GM06990 (cell line): ENCODE results near the gene ZNG1A.
"Not testable (repeated sequence)": the region's sequence is repeated elsewhere in the genome, so short reads cannot be mapped to it uniquely, and the experiment has no call there.

ENCODE experiments used
- DNase-seq: peaks from one replicate; pipeline ENCODE4 v3.0.0-alpha.2; 2011; ENCODE audit not compliant: insufficient read length; ENCODE audit errors: extremely low read depth
- H3K27me3 ChIP-seq: replicated peaks from 2 replicates; pipeline ENCODE4 v1.6.0; 2011; ENCODE audit warnings: low read length; ENCODE audit not compliant: control insufficient read depth, insufficient read depth
- H3K36me3 ChIP-seq: 2 replicates; pipeline ENCODE4 v1.5.1; 2011; ENCODE audit warnings: low read length; ENCODE audit not compliant: control insufficient read depth, insufficient read depth
- H3K4me3 ChIP-seq: replicated peaks from 2 replicates; pipeline ENCODE4 v1.5.1; 2011; ENCODE audit warnings: low read depth, mild to moderate bottlenecking, control low read depth, low read length
- TF ChIP-seq, protein P1 (sequence below): IDR thresholded peaks from 2 replicates; pipeline ENCODE4 v1.5.1; 2011; ENCODE audit warnings: low read length, control low read depth, mild to moderate bottlenecking, inconsistent platforms; ENCODE audit not compliant: insufficient read depth, poor library complexity, severe bottlenecking

Gene ZNG1A

GRCh38 chr9:178970-179383, at the start of gene ZNG1A:
Gene ZNG1A, minus strand, starts transcription at chr9:179056. Its CDS starts 87 bp downstream, at chr9:178969.
- DNase-seq, result peak; percentile 9

GRCh38 chr9:227860-228259, 49.0 kb upstream of the ZNG1A start:
- Histone ChIP-seq H3K36me3 (no peaks in the 10 kb centered on the region), H3K27me3 (no peaks in the 10 kb centered on the region), H3K4me3 (no peak overlapping the region)
- DNase-seq, result no peak
- TF ChIP-seq, protein P1, sequence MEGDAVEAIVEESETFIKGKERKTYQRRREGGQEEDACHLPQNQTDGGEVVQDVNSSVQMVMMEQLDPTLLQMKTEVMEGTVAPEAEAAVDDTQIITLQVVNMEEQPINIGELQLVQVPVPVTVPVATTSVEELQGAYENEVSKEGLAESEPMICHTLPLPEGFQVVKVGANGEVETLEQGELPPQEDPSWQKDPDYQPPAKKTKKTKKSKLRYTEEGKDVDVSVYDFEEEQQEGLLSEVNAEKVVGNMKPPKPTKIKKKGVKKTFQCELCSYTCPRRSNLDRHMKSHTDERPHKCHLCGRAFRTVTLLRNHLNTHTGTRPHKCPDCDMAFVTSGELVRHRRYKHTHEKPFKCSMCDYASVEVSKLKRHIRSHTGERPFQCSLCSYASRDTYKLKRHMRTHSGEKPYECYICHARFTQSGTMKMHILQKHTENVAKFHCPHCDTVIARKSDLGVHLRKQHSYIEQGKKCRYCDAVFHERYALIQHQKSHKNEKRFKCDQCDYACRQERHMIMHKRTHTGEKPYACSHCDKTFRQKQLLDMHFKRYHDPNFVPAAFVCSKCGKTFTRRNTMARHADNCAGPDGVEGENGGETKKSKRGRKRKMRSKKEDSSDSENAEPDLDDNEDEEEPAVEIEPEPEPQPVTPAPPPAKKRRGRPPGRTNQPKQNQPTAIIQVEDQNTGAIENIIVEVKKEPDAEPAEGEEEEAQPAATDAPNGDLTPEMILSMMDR, result no peak

More at GRCh38 chr9:178970-179383, at the start of gene ZNG1A:
- H3K36me3 ChIP-seq, H3K27me3 ChIP-seq: not testable (repeated sequence)
- H3K4me3 ChIP-seq, result peak within 1 kb of the TSS; percentile 44

- H3K36me3 ChIP-seq, result no peaks in the 10 kb centered on the region
- no peak for DNase-seq
- TF ChIP-seq, protein P1, result no peak
- no peaks in the 10 kb centered on the region for H3K27me3 ChIP-seq
- H3K4me3 ChIP-seq, result no peak overlapping the region
Measured at GRCh38 chr9:224582-225520, 46.0 kb upstream of the ZNG1A start.

GRCh38 chr9:224026-224425, 45.2 kb upstream of the ZNG1A start:
- DNase-seq, result no peak
- no peak overlapping the region for H3K4me3 ChIP-seq
- H3K27me3 ChIP-seq, result no peaks in the 10 kb centered on the region
- TF ChIP-seq, protein P1, result no peak
- no peaks in the 10 kb centered on the region for H3K36me3 ChIP-seq

GRCh38 chr9:223152-223551, 44.3 kb upstream of the ZNG1A start:
- no peak overlapping the region for H3K4me3 ChIP-seq
- no peaks in the 10 kb centered on the region for H3K36me3 ChIP-seq
- TF ChIP-seq, protein P1, result no peak
- H3K27me3 ChIP-seq, result no peaks in the 10 kb centered on the region
- DNase-seq, result no peak

DNA sequence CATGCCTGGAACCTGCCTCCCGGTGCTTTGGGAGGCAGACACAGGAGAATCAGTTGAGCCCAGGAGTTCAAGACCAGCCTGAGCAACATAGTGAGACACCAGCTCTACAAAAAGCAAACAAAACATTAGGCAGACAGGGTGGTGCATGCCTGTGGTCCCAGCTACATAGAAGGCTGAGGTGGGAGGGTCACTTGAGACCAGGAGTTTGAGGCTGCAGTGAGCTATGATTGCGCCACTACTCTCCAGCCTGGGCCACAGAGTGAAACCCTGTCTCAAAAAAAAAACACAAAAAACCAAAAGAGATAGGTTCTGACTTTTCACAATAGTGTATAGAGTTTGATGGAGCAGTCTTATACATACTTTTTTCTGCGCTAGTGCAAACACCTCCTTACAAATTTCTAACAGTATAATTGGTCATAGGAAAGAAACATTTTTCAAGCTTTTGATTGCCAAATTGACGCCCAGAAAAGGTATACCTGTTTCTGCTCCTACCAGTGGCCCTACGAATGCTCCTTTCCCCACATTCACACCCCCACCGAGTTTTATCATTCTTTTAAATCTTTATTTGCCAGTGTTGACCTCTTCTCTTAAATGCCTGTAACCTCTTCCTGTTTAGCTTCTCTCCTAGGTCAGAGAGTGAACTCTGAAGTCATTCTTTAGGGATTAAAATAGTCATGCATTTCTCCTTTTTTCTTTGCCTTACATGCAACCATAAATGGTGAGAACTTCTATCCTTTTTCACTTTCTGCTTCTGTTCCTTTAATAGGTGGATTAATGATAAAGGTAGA, 43.3 kb upstream of the ZNG1A start:
- H3K4me3 ChIP-seq, result no peak overlapping the region
- TF ChIP-seq, protein P1, result no peak
- no peaks in the 10 kb centered on the region for H3K27me3 ChIP-seq
- DNase-seq, result no peak
- no peaks in the 10 kb centered on the region for H3K36me3 ChIP-seq
